Measurements from ENCODE around the gene NACAD.

GRCh38 chr7:45082031-45082830 is 6.5 kb downstream of the NACAD start:
- TF ChIP-seq CTCF (IDR thresholded peaks at IDR 0.05) (no peak), POLR2AphosphoS5 (IDR thresholded peaks at IDR 0.05) (no peak), POLR2A (IDR thresholded peaks at IDR 0.05) (no peak)
